K562 (cell line): Measurements from ENCODE around the gene PTGER3. TPM values are rescaled to one million over a fixed set of nuclear protein-coding genes. Genes with fewer than 3 reads are reported as not detected.
A peak's percentile ranks its signal among the peaks of the same experiment; 100 is the strongest.

Experiments
- FOXJ3 ChIP-seq: sonication (generic); formaldehyde crosslinking; IDR thresholded peaks from 2 replicates; pipeline ENCODE4 v1.4.0; 2020; ENCODE audit warnings: mild to moderate bottlenecking, missing genetic modification reagents
- HNRNPLL ChIP-seq: fragments of 200-400 bp; formaldehyde crosslinking; IDR thresholded peaks from 2 replicates; pipeline ENCODE4 v1.6.1; 2017; ENCODE audit warnings: low read length, low read depth, mild to moderate bottlenecking; ENCODE audit not compliant: poor library complexity, severe bottlenecking
- HOXB6 ChIP-seq: fragments of 250-450 bp; sonication (Bioruptor Pico); IDR thresholded peaks from 2 replicates; pipeline ENCODE4 v1.5.1; 2022; ENCODE audit warnings: mild to moderate bottlenecking, borderline replicate concordance
- IRF2 ChIP-seq: sonication (generic); formaldehyde crosslinking; IDR thresholded peaks from 2 replicates; pipeline ENCODE4 v1.8.1; 2022; ENCODE audit warnings: mild to moderate bottlenecking, missing genetic modification reagents
- MEF2D ChIP-seq: conservative IDR thresholded peaks from 2 replicates; pipeline ENCODE4 v1.6.1; 2016; ENCODE audit warnings: low read depth, missing genetic modification characterization, missing compliant biosample characterization
- MYBL2 ChIP-seq, 2 experiments: fragments of 450-650 bp in 1 of 2; sonication (generic) in 1 of 2; formaldehyde crosslinking in 1 of 2; IDR thresholded peaks; 2 replicates each; pipeline versions ENCODE4 v1.6.1 to v1.8.1; 2017 to 2022; ENCODE audit warnings: borderline replicate concordance in 1 of 2, inconsistent platforms in 1 of 2, low read depth in 1 of 2, mild to moderate bottlenecking in 1 of 2, missing genetic modification reagents in 1 of 2, moderate library complexity in 1 of 2
- NR1H2 ChIP-seq: sonication (generic); formaldehyde crosslinking; IDR thresholded peaks from 2 replicates; pipeline ENCODE4 v1.4.0; 2020; ENCODE audit warnings: mild to moderate bottlenecking, missing genetic modification reagents
- SLC30A9 ChIP-seq: fragments of 250-450 bp; sonication (Bioruptor Pico); IDR thresholded peaks from 2 replicates; pipeline ENCODE4 v1.8.0; 2022; ENCODE audit warnings: mild to moderate bottlenecking, moderate library complexity
- SOX6 ChIP-seq: fragments of 450-650 bp; IDR thresholded peaks from 2 replicates; pipeline ENCODE4 v1.6.1; 2014; ENCODE audit warnings: mild to moderate bottlenecking
- SRSF9 ChIP-seq: fragments of 200-400 bp; formaldehyde crosslinking; IDR thresholded peaks from 2 replicates; pipeline ENCODE4 v1.6.1; 2017; ENCODE audit warnings: low read depth, low read length, borderline replicate concordance
- TGIF2 ChIP-seq: sonication (generic); formaldehyde crosslinking; IDR thresholded peaks from 2 replicates; pipeline ENCODE4 v1.8.1; 2022; ENCODE audit warnings: mild to moderate bottlenecking, missing genetic modification reagents, moderate library complexity
- ZKSCAN1 ChIP-seq: fragments of 150-350 bp; IDR thresholded peaks from 2 replicates; pipeline ENCODE4 v1.6.1; 2016; ENCODE audit warnings: low read depth, low read length
- ZNF354B ChIP-seq: fragments of 250-450 bp; sonication (Bioruptor Pico); IDR thresholded peaks from 2 replicates; pipeline ENCODE4 v1.4.0; 2020
- ZNF41 ChIP-seq: fragments of 250-450 bp; sonication (Bioruptor Pico); conservative IDR thresholded peaks from 2 replicates; pipeline ENCODE4 v1.4.0; 2020; ENCODE audit warnings: mild to moderate bottlenecking
- ZNF644 ChIP-seq: fragments of 200-800 bp; sonication (Bioruptor generic); IDR thresholded peaks from 2 replicates; pipeline ENCODE4 v1.6.1; 2016; ENCODE audit warnings: low read depth, missing genetic modification characterization, missing compliant biosample characterization
- ZNF76 ChIP-seq: fragments of 250-450 bp; sonication (Bioruptor Pico); IDR thresholded peaks from 2 replicates; pipeline ENCODE4 v1.4.0; 2020; ENCODE audit warnings: mild to moderate bottlenecking, moderate library complexity, borderline replicate concordance
- polyA plus RNA-seq, 8 experiments: library from polyadenylated mRNA; depleted of rRNA in 4 of 8; stranded (reverse) in 5 of 8; unstranded in 3 of 8; fragments of >200 nt; fragmentation: Nextera tagmentation in 2 of 8; fragmentation: Illumina TruSeq in 1 of 8; extraction: Ambion mirVana in 2 of 8; extraction: Trizol in 1 of 8; gene quantifications; 2 replicates each; pipeline versions ENCODE4 v1.2.1 to v1.2.3, GENCODE V29; 2011 to 2014; ENCODE audit warnings: inconsistent platforms in 1 of 8, missing spikeins in 1 of 8
- total RNA-seq, 7 experiments: library from RNA; depleted of rRNA in 6 of 7; stranded (reverse); fragments of >200 nt in 6 of 7; fragmentation: Illumina TruSeq in 2 of 7; extraction: Trizol in 2 of 7; gene quantifications; 2 replicates each; pipeline versions ENCODE4 v1.2.1 to v1.2.3, GENCODE V29; 2011 to 2021; ENCODE audit warnings: low replicate concordance in 1 of 7
- TF ChIP-seq, protein P1 (sequence below): fragments of 250-450 bp; sonication (Bioruptor Pico); IDR thresholded peaks from 2 replicates; pipeline ENCODE4 v1.4.0; 2020; ENCODE audit warnings: mild to moderate bottlenecking, moderate library complexity
- TF ChIP-seq, protein P2 (sequence below): sonication (generic); formaldehyde crosslinking; IDR thresholded peaks from 2 replicates; pipeline ENCODE4 v1.8.0; 2022; ENCODE audit warnings: missing genetic modification reagents, mild to moderate bottlenecking, moderate library complexity, borderline replicate concordance
- TF ChIP-seq, protein P3 (sequence below): fragments of 250-450 bp; sonication (Bioruptor Pico); IDR thresholded peaks from 2 replicates; pipeline ENCODE4 v1.4.0; 2020; ENCODE audit warnings: borderline replicate concordance
- TF ChIP-seq, protein P4 (sequence below): sonication (generic); formaldehyde crosslinking; IDR thresholded peaks from 2 replicates; pipeline ENCODE4 v1.8.1; 2023; ENCODE audit warnings: mild to moderate bottlenecking, missing genetic modification reagents

The PTGER3 gene
- total and polyA plus RNA-seq, 9 of the 15 experiments (the other 6 are each of a cell fraction or from before 2014, with no cell fraction given) = 3.8 to 28.5 (median 14.2) TPM

DNA sequence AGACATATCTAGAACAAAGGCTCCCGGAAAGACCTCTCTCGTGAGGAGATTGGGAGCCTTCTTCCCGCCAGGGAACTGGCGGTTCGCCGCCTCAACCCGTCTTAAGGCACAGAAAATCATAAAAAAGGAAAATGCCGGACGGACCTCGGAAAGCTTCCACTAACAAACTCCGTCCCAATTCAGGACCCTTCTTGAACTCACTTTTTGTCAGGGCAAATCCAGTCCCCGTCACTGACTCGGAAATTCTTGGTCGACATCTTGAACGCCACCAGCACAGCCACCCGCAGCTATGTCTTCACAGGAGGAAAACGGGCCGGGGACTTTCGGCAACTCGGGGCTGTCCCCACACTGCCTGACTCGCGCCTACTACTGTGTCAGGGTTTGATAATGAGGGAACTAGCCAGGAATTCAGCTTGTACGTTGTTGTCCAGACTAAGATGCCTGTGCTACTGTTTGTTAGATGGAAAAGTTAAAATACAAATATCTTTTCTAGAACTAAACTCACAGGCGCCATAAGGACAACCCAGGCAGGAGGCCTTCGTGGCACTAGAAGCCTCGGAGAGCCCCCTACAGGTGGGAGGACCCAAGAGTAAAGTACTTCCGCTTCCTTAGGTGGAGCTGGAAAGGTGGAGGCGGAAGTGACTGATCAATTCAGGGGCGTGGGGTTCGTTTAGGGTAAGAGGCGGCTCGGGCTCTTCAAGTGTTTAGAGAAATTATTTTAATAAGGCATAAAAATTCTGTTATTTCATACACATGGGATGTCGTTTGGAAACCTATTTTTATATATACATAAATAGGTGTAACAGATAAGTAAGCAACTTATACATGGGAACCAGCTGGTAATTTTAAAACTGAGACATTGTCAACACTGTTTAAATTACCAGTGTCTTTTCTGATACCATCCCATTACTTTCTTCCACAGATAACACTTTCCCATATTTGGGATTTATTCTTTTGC, 33.4 kb upstream of the PTGER3 start, which contains the start of gene ZRANB2 (continued):
- TF ChIP-seq HNRNPLL (no peak), ZNF644 (tag) (no peak), SOX6 (peak; percentile 34; the same call in 1 of the 2 replicates), ZNF41 (CRISPR knock-in tag) (no peak), IRF2 (CRISPR knock-in tag) (no peak), ZNF354B (no peak), MYBL2 (IDR thresholded peaks at IDR 0.05; ENCODE audit: low read depth) (no peak), MYBL2 (CRISPR knock-in tag; IDR thresholded peaks at IDR 0.05; ENCODE audit: borderline replicate concordance) (no peak), HOXB6 (no peak), TGIF2 (CRISPR knock-in tag) (peak; percentile 92; the same call in 1 of the 2 replicates), NR1H2 (no peak), ZNF76 (CRISPR knock-in tag) (no peak), SRSF9 (no peak), ZKSCAN1 (no peak), FOXJ3 (no peak), MEF2D (tag) (no peak; the same call in 1 of the 2 replicates), SLC30A9 (CRISPR knock-in tag) (no peak)
- TF ChIP-seq, protein P1, sequence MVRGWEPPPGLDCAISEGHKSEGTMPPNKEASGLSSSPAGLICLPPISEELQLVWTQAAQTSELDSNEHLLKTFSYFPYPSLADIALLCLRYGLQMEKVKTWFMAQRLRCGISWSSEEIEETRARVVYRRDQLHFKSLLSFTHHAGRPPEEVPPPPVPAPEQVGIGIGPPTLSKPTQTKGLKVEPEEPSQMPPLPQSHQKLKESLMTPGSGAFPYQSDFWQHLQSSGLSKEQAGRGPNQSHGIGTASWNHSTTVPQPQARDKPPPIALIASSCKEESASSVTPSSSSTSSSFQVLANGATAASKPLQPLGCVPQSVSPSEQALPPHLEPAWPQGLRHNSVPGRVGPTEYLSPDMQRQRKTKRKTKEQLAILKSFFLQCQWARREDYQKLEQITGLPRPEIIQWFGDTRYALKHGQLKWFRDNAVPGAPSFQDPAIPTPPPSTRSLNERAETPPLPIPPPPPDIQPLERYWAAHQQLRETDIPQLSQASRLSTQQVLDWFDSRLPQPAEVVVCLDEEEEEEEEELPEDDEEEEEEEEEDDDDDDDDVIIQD (CRISPR knock-in tag) = no peak
- TF ChIP-seq, protein P2, sequence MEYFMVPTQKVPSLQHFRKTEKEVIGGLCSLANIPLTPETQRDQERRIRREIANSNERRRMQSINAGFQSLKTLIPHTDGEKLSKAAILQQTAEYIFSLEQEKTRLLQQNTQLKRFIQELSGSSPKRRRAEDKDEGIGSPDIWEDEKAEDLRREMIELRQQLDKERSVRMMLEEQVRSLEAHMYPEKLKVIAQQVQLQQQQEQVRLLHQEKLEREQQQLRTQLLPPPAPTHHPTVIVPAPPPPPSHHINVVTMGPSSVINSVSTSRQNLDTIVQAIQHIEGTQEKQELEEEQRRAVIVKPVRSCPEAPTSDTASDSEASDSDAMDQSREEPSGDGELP (CRISPR knock-in tag) = peak; percentile 46; the same call in 1 of the 2 replicates
- TF ChIP-seq, protein P3, sequence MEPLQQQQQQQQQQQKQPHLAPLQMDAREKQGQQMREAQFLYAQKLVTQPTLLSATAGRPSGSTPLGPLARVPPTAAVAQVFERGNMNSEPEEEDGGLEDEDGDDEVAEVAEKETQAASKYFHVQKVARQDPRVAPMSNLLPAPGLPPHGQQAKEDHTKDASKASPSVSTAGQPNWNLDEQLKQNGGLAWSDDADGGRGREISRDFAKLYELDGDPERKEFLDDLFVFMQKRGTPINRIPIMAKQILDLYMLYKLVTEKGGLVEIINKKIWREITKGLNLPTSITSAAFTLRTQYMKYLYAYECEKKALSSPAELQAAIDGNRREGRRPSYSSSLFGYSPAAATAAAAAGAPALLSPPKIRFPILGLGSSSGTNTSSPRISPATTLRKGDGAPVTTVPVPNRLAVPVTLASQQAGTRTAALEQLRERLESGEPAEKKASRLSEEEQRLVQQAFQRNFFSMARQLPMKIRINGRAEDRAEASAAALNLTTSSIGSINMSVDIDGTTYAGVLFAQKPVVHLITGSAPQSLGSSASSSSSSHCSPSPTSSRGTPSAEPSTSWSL = no peak
- TF ChIP-seq, protein P4, sequence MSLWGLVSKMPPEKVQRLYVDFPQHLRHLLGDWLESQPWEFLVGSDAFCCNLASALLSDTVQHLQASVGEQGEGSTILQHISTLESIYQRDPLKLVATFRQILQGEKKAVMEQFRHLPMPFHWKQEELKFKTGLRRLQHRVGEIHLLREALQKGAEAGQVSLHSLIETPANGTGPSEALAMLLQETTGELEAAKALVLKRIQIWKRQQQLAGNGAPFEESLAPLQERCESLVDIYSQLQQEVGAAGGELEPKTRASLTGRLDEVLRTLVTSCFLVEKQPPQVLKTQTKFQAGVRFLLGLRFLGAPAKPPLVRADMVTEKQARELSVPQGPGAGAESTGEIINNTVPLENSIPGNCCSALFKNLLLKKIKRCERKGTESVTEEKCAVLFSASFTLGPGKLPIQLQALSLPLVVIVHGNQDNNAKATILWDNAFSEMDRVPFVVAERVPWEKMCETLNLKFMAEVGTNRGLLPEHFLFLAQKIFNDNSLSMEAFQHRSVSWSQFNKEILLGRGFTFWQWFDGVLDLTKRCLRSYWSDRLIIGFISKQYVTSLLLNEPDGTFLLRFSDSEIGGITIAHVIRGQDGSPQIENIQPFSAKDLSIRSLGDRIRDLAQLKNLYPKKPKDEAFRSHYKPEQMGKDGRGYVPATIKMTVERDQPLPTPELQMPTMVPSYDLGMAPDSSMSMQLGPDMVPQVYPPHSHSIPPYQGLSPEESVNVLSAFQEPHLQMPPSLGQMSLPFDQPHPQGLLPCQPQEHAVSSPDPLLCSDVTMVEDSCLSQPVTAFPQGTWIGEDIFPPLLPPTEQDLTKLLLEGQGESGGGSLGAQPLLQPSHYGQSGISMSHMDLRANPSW (CRISPR knock-in tag) = no peak
